Progenitor cell of endocrine pancreas (in vitro differentiated cells): ENCODE measurements around the gene DYDC2. TPM values are rescaled to one million over a fixed set of nuclear protein-coding genes. Genes with fewer than 3 reads are reported as not detected.

ENCODE experiments used
- DNase-seq: peaks from one replicate; pipeline ENCODE4 v3.0.0; 2021; ENCODE audit warnings: low spot score; ENCODE audit not compliant: unreplicated experiment
- H3K27ac Mint-ChIP-seq: 2 replicates; pipeline ENCODE4 v1.8.0; 2021; ENCODE audit warnings: mild to moderate bottlenecking, moderate library complexity, mixed read lengths
- H3K27me3 Mint-ChIP-seq: 2 replicates; pipeline ENCODE4 v1.8.0; 2021; ENCODE audit warnings: mixed read lengths
- H3K36me3 Mint-ChIP-seq: 2 replicates; pipeline ENCODE4 v1.8.0; 2022; ENCODE audit warnings: mixed read lengths; ENCODE audit not compliant: insufficient read depth
- H3K4me1 Mint-ChIP-seq: 2 replicates; pipeline ENCODE4 v1.8.0; 2021; ENCODE audit warnings: low read depth, mixed read lengths
- H3K4me3 Mint-ChIP-seq: 2 replicates; pipeline ENCODE4 v1.8.0; 2021; ENCODE audit warnings: low read depth, mild to moderate bottlenecking, moderate library complexity, mixed read lengths
- H3K9me3 Mint-ChIP-seq: 2 replicates; pipeline ENCODE4 v1.8.0; 2021; ENCODE audit warnings: low read depth, mixed read lengths
- total RNA-seq: library from RNA; stranded (reverse); gene quantifications from 2 replicates; pipeline ENCODE4 v1.2.1, GENCODE V29; 2021
- TF ChIP-seq, protein P1 (sequence below): fragments of 200-600 bp; sonication (generic); IDR thresholded peaks from one replicate; pipeline ENCODE4 v1.5.0; 2021; ENCODE audit warnings: antibody characterized with exemption, mild to moderate bottlenecking; ENCODE audit not compliant: unreplicated experiment

The DYDC2 gene
- total RNA-seq, 1 donor from 2014 or later, result 1.8 TPM

DNA sequence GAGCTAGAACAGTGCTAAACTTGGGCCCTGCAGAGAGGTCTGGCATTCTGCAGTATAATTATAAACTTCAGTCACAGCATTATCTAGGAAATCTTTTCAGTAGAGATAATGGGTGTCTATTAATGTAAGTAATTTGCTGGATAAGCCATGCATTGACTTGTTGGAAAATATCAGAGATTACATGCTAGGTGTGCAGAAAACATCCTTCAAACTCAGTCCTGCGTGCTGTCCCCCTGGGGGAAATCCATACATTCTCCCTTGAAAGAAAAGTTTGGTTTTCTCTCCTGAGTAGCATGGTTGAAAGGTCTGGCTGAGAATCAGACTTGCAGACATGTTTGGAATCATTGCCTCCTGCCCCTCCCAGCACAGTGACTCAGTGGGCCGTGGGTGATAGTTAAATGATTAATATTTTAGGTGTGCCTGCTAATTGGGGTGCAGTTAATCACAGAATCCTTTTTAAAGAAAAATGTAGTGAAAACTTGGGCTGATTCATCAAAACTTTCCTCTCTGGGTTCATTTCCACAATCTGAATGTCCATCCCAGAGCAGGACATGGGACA lies 37.9 kb downstream of the DYDC2 start:
- TF ChIP-seq, protein P1, sequence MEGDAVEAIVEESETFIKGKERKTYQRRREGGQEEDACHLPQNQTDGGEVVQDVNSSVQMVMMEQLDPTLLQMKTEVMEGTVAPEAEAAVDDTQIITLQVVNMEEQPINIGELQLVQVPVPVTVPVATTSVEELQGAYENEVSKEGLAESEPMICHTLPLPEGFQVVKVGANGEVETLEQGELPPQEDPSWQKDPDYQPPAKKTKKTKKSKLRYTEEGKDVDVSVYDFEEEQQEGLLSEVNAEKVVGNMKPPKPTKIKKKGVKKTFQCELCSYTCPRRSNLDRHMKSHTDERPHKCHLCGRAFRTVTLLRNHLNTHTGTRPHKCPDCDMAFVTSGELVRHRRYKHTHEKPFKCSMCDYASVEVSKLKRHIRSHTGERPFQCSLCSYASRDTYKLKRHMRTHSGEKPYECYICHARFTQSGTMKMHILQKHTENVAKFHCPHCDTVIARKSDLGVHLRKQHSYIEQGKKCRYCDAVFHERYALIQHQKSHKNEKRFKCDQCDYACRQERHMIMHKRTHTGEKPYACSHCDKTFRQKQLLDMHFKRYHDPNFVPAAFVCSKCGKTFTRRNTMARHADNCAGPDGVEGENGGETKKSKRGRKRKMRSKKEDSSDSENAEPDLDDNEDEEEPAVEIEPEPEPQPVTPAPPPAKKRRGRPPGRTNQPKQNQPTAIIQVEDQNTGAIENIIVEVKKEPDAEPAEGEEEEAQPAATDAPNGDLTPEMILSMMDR, result no peak
- no peak for DNase-seq
- Mint-ChIP-seq H3K9me3 (no peaks in the 10 kb centered on the region), H3K4me3 (no peak overlapping the region), H3K36me3 (no peaks in the 10 kb centered on the region), H3K4me1 (peaks cover 4% of the 10 kb centered on the region), H3K27ac (no peak overlapping the region), H3K27me3 (no peaks in the 10 kb centered on the region)

DNA sequence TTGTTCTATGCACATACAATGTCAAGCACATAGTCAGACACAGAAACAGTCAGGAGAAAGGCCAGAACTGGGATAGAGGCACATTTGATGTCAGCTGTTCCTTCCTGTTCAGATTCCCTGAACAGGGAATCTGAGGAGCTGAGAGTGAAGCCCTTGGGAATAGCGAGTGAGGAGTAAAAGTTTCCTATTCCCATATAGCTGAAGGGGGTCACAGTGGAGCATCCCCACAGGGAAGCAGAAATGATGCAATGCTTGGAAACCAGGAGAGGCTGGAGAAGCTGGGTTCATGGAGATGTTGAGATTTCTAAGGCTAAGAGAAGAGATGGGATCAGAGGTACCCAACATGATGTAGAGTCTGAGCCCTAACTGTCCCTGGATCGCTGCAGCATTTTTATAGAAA lies 40.4 kb downstream of the DYDC2 start:
- H3K9me3 Mint-ChIP-seq, result no peaks in the 10 kb centered on the region
- TF ChIP-seq, protein P1, result no peak
- no peak overlapping the region for H3K4me3 Mint-ChIP-seq
- no peak for DNase-seq
- no peaks in the 10 kb centered on the region for H3K27me3 Mint-ChIP-seq
- no peak overlapping the region for H3K27ac Mint-ChIP-seq
- H3K4me1 Mint-ChIP-seq, result peaks cover 2% of the 10 kb centered on the region
- H3K36me3 Mint-ChIP-seq, result no peaks in the 10 kb centered on the region

DNA sequence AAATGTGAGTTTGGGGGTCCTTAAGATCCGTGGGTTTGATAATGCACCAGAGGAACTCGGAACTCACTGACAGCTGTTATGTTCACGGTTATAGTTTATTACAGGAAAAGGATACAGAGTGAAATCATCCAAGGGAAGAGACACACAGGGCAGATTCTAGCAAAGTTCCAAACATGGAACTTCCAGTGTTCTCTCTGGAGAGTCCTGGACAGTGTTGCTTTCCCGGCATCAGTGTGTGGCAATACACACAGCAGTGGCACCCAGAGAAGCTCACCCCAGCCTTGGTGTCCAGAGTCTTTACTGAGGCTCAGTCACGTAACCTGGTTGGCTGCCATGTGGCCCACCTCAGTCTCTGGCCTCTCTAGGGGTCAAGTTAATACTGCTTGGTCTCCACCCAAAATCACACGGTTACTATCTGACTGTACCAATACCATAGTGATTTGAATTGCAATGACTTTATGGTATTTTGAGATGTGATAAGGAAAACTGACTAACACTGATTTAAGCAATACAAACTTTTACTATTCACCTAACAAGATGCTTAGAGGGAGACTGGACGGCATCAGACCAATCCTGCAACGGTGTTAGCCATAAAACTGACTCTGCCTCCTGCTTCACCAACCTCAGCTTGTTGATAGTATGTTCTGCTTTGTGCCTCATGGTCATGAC lies 43.7 kb downstream of the DYDC2 start:
- no peak overlapping the region for H3K27ac Mint-ChIP-seq

DNA sequence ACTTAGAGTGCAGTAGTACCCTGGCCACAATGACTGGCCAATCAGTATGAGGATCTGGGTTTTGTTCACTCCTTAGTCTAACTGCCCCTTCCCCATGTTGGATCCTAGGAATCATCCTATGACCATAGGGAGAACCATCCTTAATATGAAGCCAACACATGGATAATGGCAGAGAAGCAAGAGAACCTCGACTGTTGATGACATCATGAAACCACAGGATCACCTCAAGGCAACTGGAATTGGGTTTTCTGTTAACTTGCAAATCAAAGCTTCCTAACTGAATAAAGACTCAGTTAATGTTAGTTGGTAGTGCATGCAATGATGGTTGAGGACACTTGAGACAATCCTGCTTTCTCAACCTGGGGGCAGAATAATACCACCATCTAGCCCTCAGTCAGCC lies 48.5 kb downstream of the DYDC2 start:
- Mint-ChIP-seq H3K4me3 (no peak overlapping the region), H3K36me3 (no peaks in the 10 kb centered on the region), H3K27me3 (no peaks in the 10 kb centered on the region), H3K9me3 (no peaks in the 10 kb centered on the region), H3K27ac (peak overlapping the region; percentile 70), H3K4me1 (peaks cover 11% of the 10 kb centered on the region)
- TF ChIP-seq, protein P1, result no peak
- no peak for DNase-seq

More for the DNA sequence above, 43.7 kb downstream of the DYDC2 start:
- H3K4me1 Mint-ChIP-seq, result no peaks in the 10 kb centered on the region
- TF ChIP-seq, protein P1, result no peak
- no peaks in the 10 kb centered on the region for H3K36me3 Mint-ChIP-seq
- H3K27me3 Mint-ChIP-seq, result no peaks in the 10 kb centered on the region
- DNase-seq, result no peak
- H3K9me3 Mint-ChIP-seq, result no peaks in the 10 kb centered on the region
- no peak overlapping the region for H3K4me3 Mint-ChIP-seq

GRCh38 chr10:80405626-80406025 lies 49.0 kb downstream of the DYDC2 start:
- Mint-ChIP-seq H3K9me3 (no peaks in the 10 kb centered on the region), H3K36me3 (no peaks in the 10 kb centered on the region)
- TF ChIP-seq, protein P1, result no peak

More at GRCh38 chr10:80405626-80406025, 49.0 kb downstream of the DYDC2 start:
- no peaks in the 10 kb centered on the region for H3K27me3 Mint-ChIP-seq
- H3K4me1 Mint-ChIP-seq, result peaks cover 15% of the 10 kb centered on the region
- no peak for DNase-seq
- H3K27ac Mint-ChIP-seq, result no peak overlapping the region
- no peak overlapping the region for H3K4me3 Mint-ChIP-seq
